ENCODE data around the gene NRXN2. TPM values are rescaled to one million over a fixed set of nuclear protein-coding genes. Genes with fewer than 3 reads are reported as not detected.
A peak's percentile ranks its signal among the peaks of the same experiment; 100 is the strongest.

The NRXN2 gene
- total and polyA plus RNA-seq, 3 donors from 2014 or later, result 32.6 to 46.8 (median 40.1) TPM

DNA sequence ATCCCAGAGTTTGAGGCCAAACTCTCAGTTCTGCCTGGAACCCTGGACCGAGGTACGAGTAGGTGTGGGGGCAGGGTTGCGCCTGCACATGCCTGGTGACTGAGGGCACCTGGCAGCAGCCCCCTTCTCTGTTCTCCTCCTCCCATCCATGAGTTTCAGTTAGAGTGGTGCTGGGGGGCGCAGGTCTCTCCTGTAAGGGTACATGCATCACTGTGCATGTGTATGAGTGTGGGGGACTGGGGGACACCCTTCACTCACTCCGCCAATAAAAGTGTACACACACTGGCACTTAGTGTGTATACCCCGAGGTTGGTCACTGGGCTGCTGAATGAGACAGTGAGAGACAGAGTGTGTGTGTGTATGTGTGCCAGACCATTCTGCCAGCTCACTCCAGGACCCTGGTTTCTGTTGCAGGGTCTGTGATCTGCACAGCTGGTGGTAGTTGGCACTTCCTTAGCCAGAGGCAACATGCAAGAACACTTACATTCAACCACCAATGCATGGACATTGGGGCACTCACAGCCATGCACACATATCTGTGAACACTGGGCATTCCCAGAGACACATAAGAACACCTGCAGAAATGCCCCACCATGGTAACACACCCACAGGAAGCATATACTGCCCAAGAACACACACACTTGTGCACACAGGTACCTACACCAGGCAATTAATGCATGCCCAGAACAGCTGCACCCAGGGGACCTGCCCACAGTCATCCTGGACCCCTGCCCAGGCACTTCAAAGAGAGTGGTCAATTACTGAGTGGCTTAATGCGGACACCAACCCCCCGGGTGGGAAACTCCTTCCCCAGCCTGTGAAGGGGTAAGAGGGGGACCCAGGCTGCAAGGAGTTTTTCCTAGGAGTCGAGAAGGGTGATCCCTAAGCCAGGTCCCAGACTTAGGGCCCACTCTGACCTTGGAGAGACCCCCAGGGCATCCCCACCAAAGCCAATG lies 1.2 kb upstream of the NRXN2 start:
- H3K4me1 ChIP-seq, result peaks cover 8% of the 10 kb centered on the region
- H3K4me3 ChIP-seq, result peak overlapping the region in 1 of 2 donors; percentile 71
- TF ChIP-seq, protein P1, sequence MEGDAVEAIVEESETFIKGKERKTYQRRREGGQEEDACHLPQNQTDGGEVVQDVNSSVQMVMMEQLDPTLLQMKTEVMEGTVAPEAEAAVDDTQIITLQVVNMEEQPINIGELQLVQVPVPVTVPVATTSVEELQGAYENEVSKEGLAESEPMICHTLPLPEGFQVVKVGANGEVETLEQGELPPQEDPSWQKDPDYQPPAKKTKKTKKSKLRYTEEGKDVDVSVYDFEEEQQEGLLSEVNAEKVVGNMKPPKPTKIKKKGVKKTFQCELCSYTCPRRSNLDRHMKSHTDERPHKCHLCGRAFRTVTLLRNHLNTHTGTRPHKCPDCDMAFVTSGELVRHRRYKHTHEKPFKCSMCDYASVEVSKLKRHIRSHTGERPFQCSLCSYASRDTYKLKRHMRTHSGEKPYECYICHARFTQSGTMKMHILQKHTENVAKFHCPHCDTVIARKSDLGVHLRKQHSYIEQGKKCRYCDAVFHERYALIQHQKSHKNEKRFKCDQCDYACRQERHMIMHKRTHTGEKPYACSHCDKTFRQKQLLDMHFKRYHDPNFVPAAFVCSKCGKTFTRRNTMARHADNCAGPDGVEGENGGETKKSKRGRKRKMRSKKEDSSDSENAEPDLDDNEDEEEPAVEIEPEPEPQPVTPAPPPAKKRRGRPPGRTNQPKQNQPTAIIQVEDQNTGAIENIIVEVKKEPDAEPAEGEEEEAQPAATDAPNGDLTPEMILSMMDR (IDR thresholded peaks at IDR 0.05), result no peak
- no peak for TF ChIP-seq POLR2A (IDR thresholded peaks at IDR 0.05)
- no peaks in the 10 kb centered on the region for H3K9me3 ChIP-seq
- intact Hi-C loops (cut with DNase I; ENCODE audit: low total_unique reads), result loop anchor here (10.0 kb wide), 1 partner anchor 179 kb away; no protein-coding TSS in a partner anchor
- no peak for DNase-seq
- no peaks in the 10 kb centered on the region for H3K27me3 ChIP-seq
- no peaks in the 10 kb centered on the region for H3K36me3 ChIP-seq (ENCODE audit: low read depth, missing control alignments)
- WGBS, 2 donors, result 60 to 64% methylated on average over 7 to 9 of the region's 9 CpGs
- peak overlapping the region in 1 of 2 donors; percentile 12 for H3K27ac ChIP-seq

DNA sequence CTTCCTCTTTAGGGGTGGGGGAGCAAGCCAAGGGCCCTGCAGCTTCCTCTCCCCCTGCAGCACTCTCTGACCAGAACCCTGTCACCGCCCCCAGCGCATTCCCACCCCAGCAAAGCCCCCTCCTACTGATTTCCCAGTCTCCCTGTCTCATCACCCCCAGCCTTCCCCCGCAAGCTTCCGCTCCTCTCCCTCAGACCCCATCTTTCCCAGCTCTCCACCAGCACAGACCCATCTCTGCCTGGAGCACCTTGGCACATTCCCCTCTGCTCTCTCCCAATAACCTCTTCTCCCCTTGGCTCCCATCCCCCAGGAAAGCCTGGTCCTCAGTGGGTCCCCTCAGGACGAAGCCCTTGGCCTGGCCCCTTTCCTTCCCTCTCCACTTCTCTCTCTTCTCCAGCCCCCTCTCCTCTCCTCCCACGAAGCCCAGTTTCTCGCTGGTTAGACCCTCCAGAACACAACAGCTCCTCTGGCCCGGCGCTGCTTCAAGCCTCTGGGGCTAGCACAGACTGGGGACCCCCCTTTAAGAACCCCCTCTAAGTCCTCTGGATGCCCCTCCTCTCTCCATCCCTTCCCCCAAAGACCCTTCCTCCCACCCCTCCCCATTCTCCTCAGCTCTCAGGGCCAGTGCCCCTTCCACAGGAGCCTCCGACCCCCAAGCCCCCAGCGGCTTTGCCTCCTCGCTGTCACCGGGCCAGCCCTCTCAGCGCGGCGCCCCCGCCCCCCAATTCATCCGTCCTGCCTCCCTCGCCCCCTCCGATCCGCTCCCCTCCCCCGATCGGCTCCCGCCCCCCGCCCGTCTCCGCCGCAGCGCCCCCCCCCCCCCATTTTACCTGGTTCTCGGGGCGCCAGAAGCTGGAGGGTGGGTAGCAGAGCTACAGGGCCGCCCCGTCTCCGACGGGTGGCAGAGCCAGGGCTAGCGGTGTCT lies 594 bp downstream of the NRXN2 start:
- TF ChIP-seq, protein P1 (IDR thresholded peaks at IDR 0.05), result no peak
- TF ChIP-seq POLR2A (IDR thresholded peaks at IDR 0.05), result no peak
- Histone ChIP-seq H3K4me1 (peaks cover 8% of the 10 kb centered on the region), H3K27me3 (no peaks in the 10 kb centered on the region), H3K36me3 (ENCODE audit: low read depth, missing control alignments) (no peaks in the 10 kb centered on the region), H3K4me3 (peak overlapping the region; percentile 69 to 71), H3K27ac (no peak overlapping the region), H3K9me3 (no peaks in the 10 kb centered on the region)
- intact Hi-C loops (cut with DNase I; ENCODE audit: low total_unique reads), result loop anchor here (10.0 kb wide), 1 partner anchor 178 kb away; no protein-coding TSS in a partner anchor
- DNase-seq, result no peak
- 11 to 23% methylated on average over 17 to 19 of the region's 36 CpGs for WGBS, 2 donors

DNA sequence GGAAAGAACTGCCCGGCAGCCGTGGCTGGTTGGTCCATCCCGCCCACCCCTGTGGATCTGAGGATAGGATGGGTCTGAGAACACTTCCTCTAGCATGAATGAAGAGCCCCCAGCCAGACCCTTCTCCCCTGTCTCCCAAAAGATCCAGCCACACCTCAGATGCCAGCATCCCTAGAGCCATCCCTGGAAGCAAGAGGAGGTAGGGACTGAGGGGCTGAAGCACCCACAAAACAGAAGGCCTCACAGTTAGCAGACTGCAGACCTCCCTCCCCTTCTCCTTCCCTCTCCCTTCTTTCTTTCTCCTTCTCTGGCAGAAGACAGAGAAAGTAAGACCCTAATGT lies 1.7 kb downstream of the NRXN2 start:
- intact Hi-C loops (cut with DNase I; ENCODE audit: low total_unique reads), result loop anchor here (10.0 kb wide), 1 partner anchor 177 kb away; no protein-coding TSS in a partner anchor
- H3K4me3 ChIP-seq, result no peak overlapping the region
- H3K27me3 ChIP-seq, result no peaks in the 10 kb centered on the region
- no peak overlapping the region for H3K27ac ChIP-seq
- 70 to 76% methylated on average over 2 to 3 of the region's 3 CpGs for WGBS, 2 donors
- DNase-seq, result no peak
- H3K36me3 ChIP-seq (ENCODE audit: low read depth, missing control alignments), result no peaks in the 10 kb centered on the region
- no peak for TF ChIP-seq POLR2A (IDR thresholded peaks at IDR 0.05)
- TF ChIP-seq, protein P1 (IDR thresholded peaks at IDR 0.05), result no peak
- H3K9me3 ChIP-seq, result no peaks in the 10 kb centered on the region
- H3K4me1 ChIP-seq, result peaks cover 6% of the 10 kb centered on the region

DNA sequence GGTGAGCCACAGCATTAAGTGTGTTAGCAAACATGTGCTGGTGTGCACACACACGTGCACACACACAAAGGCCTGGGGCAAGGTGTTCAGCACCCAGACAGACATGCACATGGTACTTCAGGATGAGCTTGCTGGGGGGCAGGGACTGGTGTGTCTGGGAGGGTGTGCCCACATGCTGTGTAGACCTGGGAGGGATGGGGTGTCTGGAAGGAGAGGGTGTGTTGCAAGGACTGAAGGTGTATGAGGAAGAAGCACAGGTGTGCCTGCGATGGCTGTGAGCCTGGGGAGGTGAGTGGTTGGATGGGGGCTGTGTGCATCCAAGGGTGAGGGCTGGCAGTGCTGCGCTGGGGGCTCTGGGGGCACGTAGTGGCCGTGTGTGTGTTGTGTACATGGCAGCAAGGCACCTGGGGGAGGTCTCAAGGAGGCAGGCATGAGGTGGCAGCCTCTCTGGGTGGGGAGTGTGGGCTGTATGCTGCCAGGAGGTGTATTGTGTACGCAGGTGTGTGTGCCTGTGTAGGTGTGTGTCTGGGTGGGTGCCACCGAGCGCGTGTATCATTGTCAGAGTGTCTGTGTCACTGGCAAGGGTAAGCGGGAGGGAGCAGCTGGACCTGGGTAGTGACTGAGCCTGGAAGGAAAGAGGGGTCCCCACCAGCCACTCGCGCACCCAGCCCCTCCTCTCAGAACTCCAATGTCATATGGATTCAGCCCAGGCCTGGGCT lies 2.2 kb downstream of the NRXN2 start:
- TF ChIP-seq, protein P1 (IDR thresholded peaks at IDR 0.05), result no peak
- TF ChIP-seq POLR2A (IDR thresholded peaks at IDR 0.05), result no peak
- H3K4me3 ChIP-seq, result no peak overlapping the region
- no peak overlapping the region for H3K27ac ChIP-seq
- DNase-seq, result no peak
- WGBS, 2 donors, result 87 to 89% methylated on average over 12 of the region's 12 CpGs
- H3K4me1 ChIP-seq, result peaks cover 3% of the 10 kb centered on the region
- H3K27me3 ChIP-seq, result no peaks in the 10 kb centered on the region
- H3K9me3 ChIP-seq, result no peaks in the 10 kb centered on the region
- intact Hi-C loops (cut with DNase I; ENCODE audit: low total_unique reads), result loop anchor here (10.0 kb wide), 1 partner anchor 176 kb away; no protein-coding TSS in a partner anchor
- no peaks in the 10 kb centered on the region for H3K36me3 ChIP-seq (ENCODE audit: low read depth, missing control alignments)
